Esophagus (tissue), 2 donors: Measurements from ENCODE around the gene LZTFL1. TPM values are rescaled to one million over a fixed set of nuclear protein-coding genes. Genes with fewer than 3 reads are reported as not detected.
"Not testable (repeated sequence)": the region's sequence is repeated elsewhere in the genome, so short reads cannot be mapped to it uniquely, and the experiment has no call there.

Experiments used
- H3K27ac ChIP-seq, 2 donors: one replicate each; pipeline ENCODE4 v1.5.1; 2013; ENCODE audit warnings: low read depth in 2 of 2, mild to moderate bottlenecking in 2 of 2, inconsistent platforms in 1 of 2, low read length in 1 of 2, moderate library complexity in 1 of 2
- H3K27me3 ChIP-seq, 2 donors: one replicate each; pipeline ENCODE4 v1.6.1; 2013; ENCODE audit warnings: low read length in 2 of 2, control low read depth in 1 of 2, mild to moderate bottlenecking in 1 of 2; ENCODE audit not compliant: insufficient read depth in 2 of 2, control insufficient read depth in 1 of 2
- H3K36me3 ChIP-seq, 2 donors: one replicate each; pipeline ENCODE4 v1.6.1; 2013; ENCODE audit warnings: low read length in 1 of 2; ENCODE audit not compliant: control insufficient read depth in 2 of 2, insufficient read depth in 2 of 2
- H3K4me1 ChIP-seq, 2 donors: one replicate each; pipeline ENCODE4 v1.6.1; 2013; ENCODE audit warnings: low read length in 1 of 2; ENCODE audit not compliant: control insufficient read depth in 2 of 2, insufficient read depth in 2 of 2
- H3K4me3 ChIP-seq, 2 donors: one replicate each; pipeline ENCODE4 v1.5.1; 2013; ENCODE audit warnings: low read length in 2 of 2, mild to moderate bottlenecking in 2 of 2, low read depth in 1 of 2, moderate library complexity in 1 of 2
- H3K9me3 ChIP-seq, 2 donors: one replicate each; pipeline ENCODE4 v1.6.1; 2013; ENCODE audit warnings: mild to moderate bottlenecking in 2 of 2, low read depth in 1 of 2, low read length in 1 of 2, moderate library complexity in 1 of 2; ENCODE audit not compliant: control insufficient read depth in 2 of 2, insufficient read depth in 1 of 2
- WGBS, 2 donors: extraction: QIAGEN DNeasy Blood & Tissue Kit; methylation state at CpG; one replicate each; pipeline ENCODE4 v1.1.7; 2013; 5-methylcytosine and 5-hydroxymethylcytosine counted together
- polyA plus RNA-seq, 2 donors: library from polyadenylated mRNA; stranded (reverse); fragments of 200-250 nt; gene quantifications; one replicate each; pipeline ENCODE4 v1.2.3, GENCODE V29; 2013
- donor health status: healthy with polysubstance abuse.
- donor health status: Bipolar disorder and iron deficiency.

LZTFL1 gene
- polyA plus RNA-seq, 2 donors: 3.4 to 6.3 TPM

DNA sequence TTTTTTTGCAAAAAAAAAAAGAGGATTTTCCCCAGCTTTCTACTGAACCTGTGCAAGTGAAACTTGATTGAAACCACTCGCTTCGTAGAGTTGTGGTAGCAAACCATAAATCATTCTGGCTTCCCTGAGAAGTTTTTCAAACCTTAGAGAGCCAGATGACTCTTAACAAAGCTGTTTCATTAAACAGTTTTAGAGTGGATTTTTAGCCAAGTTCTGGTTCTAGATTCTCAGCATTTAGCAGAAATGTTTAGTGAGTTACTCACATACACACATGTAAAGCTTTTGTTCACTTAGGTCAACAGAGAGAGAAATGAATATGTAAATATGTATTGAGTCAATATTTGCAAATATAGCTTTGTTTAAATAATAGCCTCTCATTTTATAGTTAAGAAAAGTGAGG, 26.3 kb upstream of the LZTFL1 start:
- WGBS, 2 donors: 74 to 77% methylated on average over 2 of the region's 2 CpGs
- Histone ChIP-seq H3K4me3 (no peak overlapping the region), H3K27ac (no peak overlapping the region), H3K27me3 (no peaks in the 10 kb centered on the region), H3K4me1 (no peaks in the 10 kb centered on the region), H3K36me3 (no peaks in the 10 kb centered on the region), H3K9me3 (peaks cover 0 to 3% of the 10 kb centered on the region in 2 donors)

DNA sequence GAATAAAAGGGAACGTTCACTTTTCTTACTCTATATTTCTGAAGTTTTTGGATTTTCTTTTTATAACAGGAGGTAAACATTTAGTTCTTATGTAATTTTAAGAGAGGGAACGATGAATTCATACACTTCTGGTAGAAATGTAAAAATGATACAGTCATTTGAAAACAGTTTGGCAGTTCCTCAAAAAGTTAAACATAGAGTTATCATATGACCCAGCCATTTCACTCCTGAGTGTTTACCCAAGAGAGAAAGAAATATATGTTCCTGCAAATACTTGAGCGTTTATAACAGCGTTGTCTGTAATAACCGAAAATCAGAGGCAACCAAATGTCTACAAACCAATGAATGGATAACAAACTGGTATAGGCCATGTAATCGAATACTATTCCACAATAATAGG, 23.6 kb upstream of the LZTFL1 start:
- Histone ChIP-seq H3K4me3 (no peak overlapping the region), H3K27me3 (no peaks in the 10 kb centered on the region), H3K36me3 (no peaks in the 10 kb centered on the region), H3K4me1 (no peaks in the 10 kb centered on the region), H3K27ac (no peak overlapping the region), H3K9me3 (peaks cover 0 to 3% of the 10 kb centered on the region in 2 donors)
- WGBS, 2 donors: 60 to 61% methylated on average over 6 of the region's 6 CpGs

DNA sequence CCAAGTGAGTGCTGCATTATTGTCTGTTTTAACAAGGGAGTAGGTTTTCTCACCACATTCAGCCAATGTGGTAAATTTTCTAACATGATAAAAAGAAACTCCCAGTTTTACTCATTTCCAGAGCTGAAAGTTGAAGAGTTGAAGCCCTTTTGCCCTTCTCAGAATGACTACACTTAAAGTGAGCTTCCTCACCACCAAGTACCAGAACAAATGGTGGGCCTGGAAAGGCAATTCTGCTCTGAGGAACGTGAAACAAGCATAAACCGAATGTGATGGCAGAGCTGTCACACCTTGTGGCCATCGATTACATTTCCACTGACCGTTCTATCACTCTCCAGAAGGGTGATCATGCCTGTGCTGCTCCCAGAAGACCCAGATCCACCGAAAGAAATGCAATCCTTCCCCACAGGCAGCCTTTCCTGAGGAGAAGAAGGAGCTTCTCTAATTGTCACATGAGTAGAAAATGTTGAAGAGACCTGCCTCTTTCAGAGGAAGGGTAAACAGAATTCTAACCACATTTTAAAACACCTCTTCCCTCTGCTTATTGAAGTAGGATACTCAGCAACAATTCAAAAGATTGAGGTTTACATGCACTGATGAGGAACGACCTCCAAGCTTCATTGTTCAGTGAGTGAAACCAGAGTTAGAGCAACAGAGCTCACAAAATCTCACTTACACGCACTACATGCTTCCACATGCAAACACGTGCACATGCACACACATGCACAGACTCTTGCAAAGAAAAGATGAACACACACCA, 23.0 kb upstream of the LZTFL1 start:
- H3K27me3 ChIP-seq: no peaks in the 10 kb centered on the region
- peaks cover 0 to 3% of the 10 kb centered on the region in 2 donors for H3K9me3 ChIP-seq
- no peak overlapping the region for H3K27ac ChIP-seq
- 60 to 62% methylated on average over 8 of the region's 8 CpGs for WGBS, 2 donors
- H3K4me1 ChIP-seq: no peaks in the 10 kb centered on the region
- no peak overlapping the region for H3K4me3 ChIP-seq
- no peaks in the 10 kb centered on the region for H3K36me3 ChIP-seq

DNA sequence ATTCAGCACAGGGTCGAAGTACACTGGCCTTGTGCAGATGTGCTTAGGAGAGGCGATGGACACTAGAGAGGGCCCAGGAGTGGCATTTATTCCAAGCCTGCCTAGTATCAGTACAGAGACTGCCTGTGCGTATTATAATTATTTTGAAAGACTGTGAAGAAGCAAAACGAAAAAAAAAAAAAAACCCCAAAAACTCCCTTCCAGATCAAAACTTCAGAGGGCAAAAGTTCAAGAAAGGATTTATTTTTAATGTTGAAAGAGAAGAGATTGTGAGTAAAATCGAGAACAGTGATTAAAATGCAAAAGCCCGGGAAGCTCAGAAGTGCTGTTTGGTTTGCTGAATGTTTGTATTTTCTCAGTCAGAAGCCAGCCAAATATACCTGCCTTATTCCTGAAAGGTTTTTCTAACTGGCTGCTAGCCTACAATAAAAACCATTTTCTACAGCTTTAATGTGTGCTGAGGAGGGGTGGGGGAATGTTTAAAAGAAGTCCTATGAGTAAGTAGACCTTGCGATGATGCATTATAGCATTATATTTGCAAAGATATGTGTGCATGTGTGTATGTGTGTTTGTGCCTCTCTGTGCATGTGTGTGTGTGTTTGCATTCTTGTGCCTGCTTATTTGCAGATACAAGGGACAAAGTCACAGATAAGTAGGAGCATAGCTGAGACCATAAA, 19.3 kb upstream of the LZTFL1 start:
- WGBS, 2 donors: 47 to 51% methylated on average over 7 of the region's 7 CpGs
- Histone ChIP-seq H3K4me1 (no peaks in the 10 kb centered on the region), H3K36me3 (no peaks in the 10 kb centered on the region), H3K9me3 (peaks cover 0 to 3% of the 10 kb centered on the region in 2 donors), H3K27me3 (no peaks in the 10 kb centered on the region), H3K4me3 (no peak overlapping the region), H3K27ac (no peak overlapping the region)

DNA sequence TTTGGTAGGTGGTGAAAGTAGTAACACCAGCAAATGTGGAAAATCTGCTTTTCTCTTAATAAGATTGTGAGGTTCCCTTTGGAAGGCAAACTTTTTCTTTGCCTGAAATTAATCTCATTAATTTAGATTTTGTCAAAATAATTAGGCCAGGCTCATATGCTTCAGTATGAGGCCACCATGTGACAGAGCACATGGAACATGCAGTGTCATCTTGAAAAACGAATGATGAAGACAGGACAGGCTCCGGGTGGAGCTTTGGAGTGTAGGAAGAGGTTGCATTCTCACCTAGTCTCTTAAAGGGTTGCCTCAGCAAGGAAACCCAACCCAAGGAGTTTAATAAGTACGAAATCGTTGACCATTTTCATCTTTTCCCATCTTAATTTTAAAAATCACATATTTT, 18.6 kb upstream of the LZTFL1 start:
- Histone ChIP-seq H3K4me1 (no peaks in the 10 kb centered on the region), H3K27me3 (no peaks in the 10 kb centered on the region), H3K36me3 (no peaks in the 10 kb centered on the region), H3K9me3 (peaks cover 0 to 3% of the 10 kb centered on the region in 2 donors), H3K4me3 (no peak overlapping the region), H3K27ac (no peak overlapping the region)
- WGBS, 2 donors: 81 to 85% methylated on average over 4 of the region's 4 CpGs

DNA sequence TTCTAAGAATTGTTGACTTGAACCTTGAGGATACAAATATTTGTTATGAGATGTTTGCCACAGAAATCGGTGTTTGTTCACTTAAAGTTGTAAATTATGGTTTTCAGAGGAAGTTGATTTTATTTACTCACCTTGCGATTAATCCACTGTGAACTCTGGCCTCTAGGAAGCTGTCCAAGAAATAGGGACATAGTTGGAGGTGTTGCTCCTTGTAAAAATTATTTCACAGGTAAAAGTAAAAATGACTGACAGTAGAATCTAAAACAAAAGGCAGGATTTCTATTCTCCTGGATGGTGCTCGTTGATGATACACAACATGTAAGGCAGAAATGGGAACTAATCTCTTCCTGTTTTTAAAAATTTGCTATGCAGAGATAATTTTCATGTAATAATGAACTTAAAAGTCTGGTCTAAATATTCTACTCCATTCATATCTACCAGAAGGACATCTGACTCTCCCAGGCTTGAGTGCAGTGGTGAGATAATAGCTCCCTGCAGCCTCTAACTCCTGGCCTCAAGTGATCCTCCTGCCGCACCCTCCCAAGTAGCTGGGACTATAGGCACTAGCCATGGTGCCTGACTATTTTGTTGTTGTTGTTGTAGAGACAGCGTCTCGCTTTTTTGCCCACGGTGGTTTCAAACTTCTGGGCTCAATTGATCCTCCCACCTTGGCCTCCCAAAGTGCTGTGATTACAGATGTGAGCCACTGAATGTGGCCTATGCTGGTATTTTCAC, 17.1 kb upstream of the LZTFL1 start:
- no peaks in the 10 kb centered on the region for H3K4me1 ChIP-seq
- no peak overlapping the region for H3K4me3 ChIP-seq
- H3K9me3 ChIP-seq: peaks cover 0 to 3% of the 10 kb centered on the region in 2 donors
- no peaks in the 10 kb centered on the region for H3K27me3 ChIP-seq
- H3K27ac ChIP-seq: no peak overlapping the region
- no peaks in the 10 kb centered on the region for H3K36me3 ChIP-seq
- 73 to 82% methylated on average over 7 of the region's 7 CpGs for WGBS, 2 donors

DNA sequence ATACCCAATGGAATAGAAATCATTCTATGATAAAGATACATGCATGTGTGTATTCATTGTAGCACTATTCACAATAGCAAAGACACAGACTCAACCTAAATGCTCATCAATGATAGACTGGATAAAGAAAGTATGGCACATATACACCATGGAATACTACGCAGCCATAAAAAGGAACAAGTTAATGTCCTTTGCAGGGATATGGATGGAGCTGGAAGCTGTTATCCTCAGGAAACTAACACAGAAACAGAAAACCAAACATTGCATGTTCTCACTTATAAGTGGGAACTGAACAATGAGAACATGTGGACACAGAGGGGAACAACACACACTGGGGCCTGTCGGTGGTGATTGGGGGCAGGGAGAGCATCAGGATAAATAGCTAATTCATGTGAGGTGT, 15.1 kb upstream of the LZTFL1 start:
- H3K4me3 ChIP-seq, H3K9me3 ChIP-seq, H3K27ac ChIP-seq, H3K36me3 ChIP-seq, H3K27me3 ChIP-seq, H3K4me1 ChIP-seq: not testable (repeated sequence)
- 81 to 86% methylated on average over 2 of the region's 2 CpGs for WGBS, 2 donors

DNA sequence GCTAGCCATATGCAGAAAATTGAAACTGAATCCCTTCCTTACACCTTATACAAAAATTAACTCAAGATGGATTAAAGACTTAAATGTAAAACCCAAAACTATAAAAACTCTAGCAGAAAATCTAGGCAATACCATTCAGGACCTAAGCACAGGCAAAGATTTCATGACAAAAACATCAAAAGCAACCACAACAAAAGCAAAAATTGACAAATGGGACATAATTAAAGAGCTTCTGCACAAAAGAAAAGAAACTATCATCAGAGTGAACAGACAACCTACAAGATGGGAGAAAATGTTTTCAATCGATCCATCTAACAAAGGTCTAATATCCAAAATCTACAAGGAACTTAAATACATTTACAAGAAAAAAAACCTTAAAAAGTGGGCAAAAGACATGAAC, 14.4 kb upstream of the LZTFL1 start:
- WGBS, 2 donors: 71 to 82% methylated on average over 1 of the region's 1 CpG
- H3K36me3 ChIP-seq, H3K27ac ChIP-seq, H3K4me1 ChIP-seq, H3K27me3 ChIP-seq, H3K9me3 ChIP-seq, H3K4me3 ChIP-seq: not testable (repeated sequence)

DNA sequence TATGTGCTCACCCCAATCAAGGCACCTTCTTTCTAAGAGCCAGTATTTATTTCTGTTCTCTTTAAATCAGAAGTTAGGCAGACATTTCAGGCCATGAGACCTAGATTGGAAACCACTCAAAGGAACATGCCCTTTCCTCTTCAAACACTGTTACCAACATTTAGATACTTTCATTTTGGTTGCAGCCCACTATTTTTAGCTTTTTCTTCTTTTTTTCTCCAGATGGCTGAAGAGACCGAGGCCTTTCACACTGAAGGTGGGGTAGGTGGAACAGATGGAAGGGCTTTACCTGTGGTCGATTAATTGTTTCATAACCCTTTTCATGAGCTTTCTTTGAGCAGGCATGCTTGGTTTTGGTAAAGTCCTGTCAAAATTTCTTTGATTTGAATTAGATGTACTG, 10.9 kb upstream of the LZTFL1 start:
- H3K27ac ChIP-seq: no peak overlapping the region
- H3K4me1 ChIP-seq: no peaks in the 10 kb centered on the region
- no peaks in the 10 kb centered on the region for H3K27me3 ChIP-seq
- no peak overlapping the region for H3K4me3 ChIP-seq
- WGBS, 2 donors: 75 to 81% methylated on average over 2 of the region's 2 CpGs
- H3K36me3 ChIP-seq: no peaks in the 10 kb centered on the region
- peaks cover 0 to 4% of the 10 kb centered on the region in 2 donors for H3K9me3 ChIP-seq
